Endothelial cell of umbilical vein (primary cell): ENCODE measurements around the gene DHX30. TPM values are rescaled to one million over a fixed set of nuclear protein-coding genes. Genes with fewer than 3 reads are reported as not detected.

Source experiments
- BruUV-seq: library from RNA; stranded (reverse); fragments of 400-500 nt; replicated peaks from 2 replicates; lab custom pipeline; 2021; lab: Mats Ljungman, UMichigan
- CTCF ChIA-PET: fragments of 300-600, 350-600 bp; sonication (Branson Sonifier 250); formaldehyde crosslinking; loops from one replicate; lab custom pipeline; 2021; ENCODE audit warnings: antibody characterized with exemption, inconsistent platforms; lab: Charles Lee
- POLR2A ChIA-PET: fragments of 300-600, 350-600 bp; sonication (Branson Sonifier 250); formaldehyde crosslinking; loops from one replicate; lab custom pipeline; 2021; ENCODE audit warnings: antibody characterized with exemption, inconsistent platforms; lab: Charles Lee
- DNase-seq: peaks from one replicate; pipeline ENCODE4 v3.0.0-alpha.2; 2011; ENCODE audit warnings: low read depth, low spot score
- FAIRE-seq: peaks from 2 replicates; lab custom pipeline; 2011; peaks lifted over from hg19 to GRCh38; lab: Jason Lieb, UNC
- H2AFZ ChIP-seq: 2 replicates; pipeline ENCODE4 v1.6.0; 2012; ENCODE audit warnings: low read depth, low read length, control low read depth, inconsistent platforms
- H3K27ac ChIP-seq: 2 replicates; pipeline ENCODE4 v1.5.1; 2011; ENCODE audit warnings: low read depth, mild to moderate bottlenecking, control low read depth, low read length, moderate library complexity; ENCODE audit not compliant: insufficient read depth
- H3K27me3 ChIP-seq, 2 experiments: 2 replicates each; pipeline versions ENCODE4 v1.6.0 to v1.6.1; 2011; ENCODE audit warnings: low read length in 2 of 2, mixed read lengths in 1 of 2; ENCODE audit not compliant: control insufficient read depth in 2 of 2, insufficient read depth in 2 of 2
- H3K36me3 ChIP-seq, 2 experiments: 2 replicates in 1 of 2; 3 replicates in 1 of 2; pipeline ENCODE4 v1.5.1; 2011; ENCODE audit warnings: low read length in 2 of 2, mild to moderate bottlenecking in 1 of 2, moderate library complexity in 1 of 2; ENCODE audit not compliant: control insufficient read depth in 2 of 2, insufficient read depth in 2 of 2; ENCODE audit errors: extremely low read depth in 1 of 2
- H3K4me1 ChIP-seq: 3 replicates; pipeline ENCODE4 v1.5.1; 2011; ENCODE audit warnings: mild to moderate bottlenecking, low read length; ENCODE audit not compliant: control insufficient read depth, insufficient read depth; ENCODE audit errors: extremely low read depth
- H3K4me2 ChIP-seq: 2 replicates; pipeline ENCODE4 v1.6.1; 2011; ENCODE audit warnings: low read length, control low read depth, mixed read lengths; ENCODE audit not compliant: insufficient read depth
- H3K4me3 ChIP-seq, 3 experiments: fragments of 200-600 bp in 1 of 3; sonication (generic), shearing (Covaris generic) in 1 of 3; replicated peaks in 1 of 3; 2 replicates each; pipeline ENCODE4 v1.5.1; 2011 to 2016; ENCODE audit warnings: control low read depth in 3 of 3, low read length in 3 of 3, mild to moderate bottlenecking in 2 of 3, inconsistent platforms in 1 of 3, low read depth in 1 of 3, moderate library complexity in 1 of 3; ENCODE audit not compliant: insufficient read depth in 1 of 3
- H3K79me2 ChIP-seq: 2 replicates; pipeline ENCODE4 v1.6.0; 2012; ENCODE audit warnings: low read length, inconsistent platforms; ENCODE audit not compliant: control insufficient read depth, insufficient read depth
- H3K9ac ChIP-seq: replicated peaks from 2 replicates; pipeline ENCODE3; 2011; ENCODE audit warnings: low read length, control low read depth; ENCODE audit not compliant: insufficient read depth; ENCODE audit errors: extremely low read depth
- H3K9me1 ChIP-seq: replicated peaks from 3 replicates; pipeline ENCODE4 v1.6.0; 2011; ENCODE audit warnings: mild to moderate bottlenecking, low read length; ENCODE audit not compliant: control insufficient read depth, insufficient read depth; ENCODE audit errors: extremely low read depth
- H3K9me3 ChIP-seq: replicated peaks from 2 replicates; pipeline ENCODE4 v1.5.1; 2012; ENCODE audit warnings: low read length, inconsistent platforms; ENCODE audit not compliant: control insufficient read depth, insufficient read depth
- H4K20me1 ChIP-seq: replicated peaks from 2 replicates; pipeline ENCODE3; 2011; ENCODE audit warnings: mild to moderate bottlenecking, low read length; ENCODE audit not compliant: control insufficient read depth, insufficient read depth; ENCODE audit errors: extremely low read depth
- CTCF ChIP-seq, 2 donors: IDR thresholded peaks; 1 replicate in 1 of 2; 2 replicates in 1 of 2; pipeline ENCODE4 v1.5.1; 2011; ENCODE audit warnings: low read length in 2 of 2, mild to moderate bottlenecking in 2 of 2, moderate library complexity in 2 of 2, control low read depth in 1 of 2, inconsistent platforms in 1 of 2, low read depth in 1 of 2; ENCODE audit not compliant: insufficient read depth in 1 of 2; ENCODE audit errors: extremely low read depth in 1 of 2
- EZH2 ChIP-seq: IDR thresholded peaks from 2 replicates; pipeline ENCODE4 v1.6.1; 2012; ENCODE audit warnings: borderline replicate concordance, low read depth, mild to moderate bottlenecking, moderate library complexity, low read length, inconsistent platforms; ENCODE audit not compliant: severe bottlenecking
- FOS ChIP-seq: IDR thresholded peaks from 2 replicates; pipeline ENCODE4 v1.6.1; 2011; ENCODE audit warnings: mild to moderate bottlenecking, low read length, moderate library complexity, borderline replicate concordance; ENCODE audit not compliant: insufficient read depth
- GATA2 ChIP-seq: IDR thresholded peaks from 2 replicates; pipeline ENCODE4 v1.7.0; 2011; ENCODE audit warnings: low read depth, mild to moderate bottlenecking, moderate library complexity, mixed read lengths, low read length; ENCODE audit not compliant: insufficient read length, insufficient read depth
- JUN ChIP-seq: IDR thresholded peaks from 2 replicates; pipeline ENCODE4 v1.6.1; 2011; ENCODE audit warnings: borderline replicate concordance, low read depth; ENCODE audit not compliant: insufficient read length, insufficient read depth
- MAX ChIP-seq: IDR thresholded peaks from 2 replicates; pipeline ENCODE4 v1.6.1; 2011; ENCODE audit not compliant: insufficient read depth, insufficient read length
- MYC ChIP-seq: IDR thresholded peaks from one replicate; pipeline ENCODE4 v1.6.1; 2011; ENCODE audit warnings: mild to moderate bottlenecking, low read depth, low read length
- POLR2A ChIP-seq: IDR thresholded peaks from 2 replicates; pipeline ENCODE4 v1.6.1; 2012; ENCODE audit warnings: low read depth, mild to moderate bottlenecking, control low read depth, low read length
- POLR2AphosphoS5 ChIP-seq: IDR thresholded peaks from 2 replicates; pipeline ENCODE4 v1.6.1; 2012; ENCODE audit warnings: low read depth, mild to moderate bottlenecking, control low read depth, low read length, moderate library complexity; ENCODE audit not compliant: insufficient read depth
- dilution Hi-C: fragments of 300-500 bp; cut with MboI; formaldehyde crosslinking; loops from one replicate; pipeline ENCODE4 v1.15.0; 2019; ENCODE audit warnings: low sequenced_read_pairs; ENCODE audit not compliant: extremely low pct_ligation_motif_present
- intact Hi-C: fragments of 100-400 bp; cut with micrococcal nuclease; formaldehyde crosslinking; loops from one replicate; pipeline ENCODE4 v1.10.0; 2022
- polyA plus RNA-seq, 4 experiments: library from polyadenylated mRNA; depleted of rRNA in 3 of 4; stranded (reverse) in 3 of 4; unstranded in 1 of 4; fragments of >200 nt; gene quantifications; 2 replicates each; pipeline versions ENCODE4 v1.2.1 to v1.2.3, GENCODE V29; 2011 to 2012; ENCODE audit warnings: missing spikeins in 1 of 4
- total RNA-seq: library from RNA; stranded (reverse); gene quantifications from 2 replicates; pipeline ENCODE4 v1.2.3, GENCODE V29; 2021

Gene DHX30
- total and polyA plus RNA-seq, 2 donors (not counting 3 experiments of a cell fraction or from before 2014, with no cell fraction given): 79.0 to 86.9 TPM

- H3K36me3 ChIP-seq: peaks cover 21 to 40% of the 10 kb centered on the region in 2 experiments
- POLR2A ChIA-PET: no interaction called here
Measured at GRCh38 chr3:47867451-47868044, 64.6 kb downstream of the DHX30 start.

More at GRCh38 chr3:47867451-47868044, 64.6 kb downstream of the DHX30 start:
- Histone ChIP-seq H3K79me2 (no peaks in the 10 kb centered on the region), H3K4me3 (no peak overlapping the region), H3K27me3 (no peaks in the 10 kb centered on the region), H3K9me3 (no peaks in the 10 kb centered on the region), H3K9ac (no peak overlapping the region), H3K9me1 (no peaks in the 10 kb centered on the region), H4K20me1 (no peaks in the 10 kb centered on the region), H2AFZ (no peak overlapping the region), H3K27ac (no peak overlapping the region), H3K4me2 (no peak overlapping the region), H3K4me1 (no peaks in the 10 kb centered on the region)
- no TSS peak for BruUV-seq
- CTCF ChIA-PET: interaction anchor here (1.4 to 2.1 kb wide), 2 partner anchors 30 to 290 kb away, joined by 4 to 8 read pairs; no protein-coding TSS in a partner anchor
- no peak for FAIRE-seq
- dilution Hi-C loops: no loop called here
- intact Hi-C loops: no loop called here
- no peak for DNase-seq
- no peak for TF ChIP-seq JUN
- TF ChIP-seq FOS: no peak
- TF ChIP-seq CTCF (IDR thresholded peaks at IDR 0.05; ENCODE audit: extremely low read depth in 1 of 2, insufficient read depth in 1 of 2, low read depth in 1 of 2, low read length in 2 of 2): no peak
- no peak for TF ChIP-seq POLR2AphosphoS5
- TF ChIP-seq GATA2: no peak
- no peak for TF ChIP-seq EZH2
- no peak for TF ChIP-seq MAX
- TF ChIP-seq MYC: no peak
- TF ChIP-seq POLR2A: no peak
